SK-N-SH treated with all-trans-retinoic acid at 6 μM for 48 hours (cell line): Measurements from ENCODE around the gene CTNNA3.
"Not testable (repeated sequence)": the region's sequence is repeated elsewhere in the genome, so short reads cannot be mapped to it uniquely, and the experiment has no call there.

Experiments
- ATAC-seq: fragments of 200-7000 bp; cut with Tn5 transposase; 3 replicates; pipeline ENCODE4 v1.9.1; 2020; ENCODE audit warnings: mild to moderate bottlenecking, moderate library complexity
- BACH2 ChIP-seq: fragments of 250-450 bp; sonication (Bioruptor Pico); IDR thresholded peaks from 2 replicates; pipeline ENCODE4 v1.9.0; 2021; ENCODE audit warnings: mild to moderate bottlenecking, borderline replicate concordance
- CSDC2 ChIP-seq: fragments of 250-450 bp; sonication (Bioruptor Pico); IDR thresholded peaks from 2 replicates; pipeline ENCODE4 v1.5.0; 2020; ENCODE audit warnings: mild to moderate bottlenecking, moderate library complexity
- CSRNP3 ChIP-seq: fragments of 250-450 bp; sonication (Bioruptor Pico); IDR thresholded peaks from 2 replicates; pipeline ENCODE4 v1.5.1; 2021; ENCODE audit warnings: mild to moderate bottlenecking, moderate library complexity
- ESRRG ChIP-seq: fragments of 250-450 bp; sonication (Bioruptor Pico); IDR thresholded peaks from 2 replicates; pipeline ENCODE4 v1.6.1; 2021; ENCODE audit warnings: mild to moderate bottlenecking
- GLIS3 ChIP-seq: fragments of 250-450 bp; sonication (Bioruptor Pico); IDR thresholded peaks from 2 replicates; pipeline ENCODE4 v1.5.0; 2020; ENCODE audit warnings: mild to moderate bottlenecking, moderate library complexity
- ISL1 ChIP-seq: fragments of 250-450 bp; sonication (Bioruptor Pico); IDR thresholded peaks from 2 replicates; pipeline ENCODE4 v2.1.2; 2022; ENCODE audit warnings: mild to moderate bottlenecking, moderate library complexity
- OSR1 ChIP-seq: fragments of 250-450 bp; sonication (Bioruptor Pico); IDR thresholded peaks from 2 replicates; pipeline ENCODE4 v1.8.0; 2022; ENCODE audit warnings: moderate library complexity, mild to moderate bottlenecking, inconsistent platforms
- PPARA ChIP-seq: fragments of 250-450 bp; sonication (Bioruptor Pico); IDR thresholded peaks from 2 replicates; pipeline ENCODE4 v1.5.0; 2020; ENCODE audit warnings: mild to moderate bottlenecking, borderline replicate concordance
- RARB ChIP-seq: fragments of 250-450 bp; sonication (Bioruptor Pico); IDR thresholded peaks from 2 replicates; pipeline ENCODE4 v1.8.0; 2021; ENCODE audit warnings: mild to moderate bottlenecking, moderate library complexity
- SNAI2 ChIP-seq: fragments of 250-450 bp; sonication (Bioruptor Pico); IDR thresholded peaks from 2 replicates; pipeline ENCODE4 v1.5.0; 2020; ENCODE audit warnings: mild to moderate bottlenecking, moderate library complexity
- TCF4 ChIP-seq: fragments of 250-450 bp; sonication (Bioruptor Pico); IDR thresholded peaks from 2 replicates; pipeline ENCODE4 v1.8.0; 2021; ENCODE audit warnings: mild to moderate bottlenecking, moderate library complexity, borderline replicate concordance
- TOX ChIP-seq: fragments of 250-450 bp; sonication (Bioruptor Pico); IDR thresholded peaks from 2 replicates; pipeline ENCODE4 v1.8.0; 2021; ENCODE audit warnings: mild to moderate bottlenecking, moderate library complexity, borderline replicate concordance
- ZC3H10 ChIP-seq: fragments of 250-450 bp; sonication (Bioruptor Pico); IDR thresholded peaks from 2 replicates; pipeline ENCODE4 v1.5.1; 2021; ENCODE audit warnings: mild to moderate bottlenecking, moderate library complexity
- ZFP3 ChIP-seq: fragments of 250-450 bp; sonication (Bioruptor Pico); IDR thresholded peaks from 2 replicates; pipeline ENCODE4 v1.5.0; 2020; ENCODE audit warnings: mild to moderate bottlenecking, moderate library complexity
- ZFP30 ChIP-seq: fragments of 450-650 bp; formaldehyde crosslinking; IDR thresholded peaks from 2 replicates; pipeline ENCODE4 v1.5.0; 2022; ENCODE audit warnings: mild to moderate bottlenecking, moderate library complexity
- ZNF565 ChIP-seq: fragments of 450-650 bp; formaldehyde crosslinking; conservative IDR thresholded peaks from 2 replicates; pipeline ENCODE4 v1.5.0; 2020; ENCODE audit warnings: low read depth, mild to moderate bottlenecking, moderate library complexity
- ZNF70 ChIP-seq: fragments of 450-650 bp; formaldehyde crosslinking; IDR thresholded peaks from 2 replicates; pipeline ENCODE4 v1.5.0; 2020; ENCODE audit warnings: mild to moderate bottlenecking, moderate library complexity
- TF ChIP-seq, protein P1 (sequence below): fragments of 250-450 bp; sonication (Bioruptor Pico); IDR thresholded peaks from 2 replicates; pipeline ENCODE4 v1.8.0; 2021; ENCODE audit warnings: low read depth, mild to moderate bottlenecking, moderate library complexity, borderline replicate concordance
- TF ChIP-seq, protein P2 (sequence below): fragments of 250-450 bp; sonication (Bioruptor Pico); IDR thresholded peaks from 2 replicates; pipeline ENCODE4 v1.5.1; 2020; ENCODE audit warnings: low read depth, mild to moderate bottlenecking, moderate library complexity
- TF ChIP-seq, protein P3 (sequence below): fragments of 250-450 bp; sonication (Bioruptor Pico); IDR thresholded peaks from 2 replicates; pipeline ENCODE4 v1.8.0; 2020; ENCODE audit warnings: mild to moderate bottlenecking, moderate library complexity, borderline replicate concordance
- TF ChIP-seq, protein P4 (sequence below): fragments of 250-450 bp; sonication (Bioruptor Pico); IDR thresholded peaks from 2 replicates; pipeline ENCODE4 v1.5.0; 2020; ENCODE audit warnings: mild to moderate bottlenecking, moderate library complexity

The CTNNA3 gene

GRCh38 chr10:67723601-67724000, 27.6 kb upstream of the CTNNA3 start:
- ATAC-seq: no peak
- TF ChIP-seq PPARA (CRISPR knock-in tag) (no peak), OSR1 (CRISPR knock-in tag) (no peak), CSDC2 (CRISPR knock-in tag) (no peak), ZNF70 (CRISPR knock-in tag) (no peak), BACH2 (CRISPR knock-in tag) (no peak), GLIS3 (CRISPR knock-in tag) (no peak), ISL1 (CRISPR knock-in tag) (no peak)
- TF ChIP-seq, protein P1, sequence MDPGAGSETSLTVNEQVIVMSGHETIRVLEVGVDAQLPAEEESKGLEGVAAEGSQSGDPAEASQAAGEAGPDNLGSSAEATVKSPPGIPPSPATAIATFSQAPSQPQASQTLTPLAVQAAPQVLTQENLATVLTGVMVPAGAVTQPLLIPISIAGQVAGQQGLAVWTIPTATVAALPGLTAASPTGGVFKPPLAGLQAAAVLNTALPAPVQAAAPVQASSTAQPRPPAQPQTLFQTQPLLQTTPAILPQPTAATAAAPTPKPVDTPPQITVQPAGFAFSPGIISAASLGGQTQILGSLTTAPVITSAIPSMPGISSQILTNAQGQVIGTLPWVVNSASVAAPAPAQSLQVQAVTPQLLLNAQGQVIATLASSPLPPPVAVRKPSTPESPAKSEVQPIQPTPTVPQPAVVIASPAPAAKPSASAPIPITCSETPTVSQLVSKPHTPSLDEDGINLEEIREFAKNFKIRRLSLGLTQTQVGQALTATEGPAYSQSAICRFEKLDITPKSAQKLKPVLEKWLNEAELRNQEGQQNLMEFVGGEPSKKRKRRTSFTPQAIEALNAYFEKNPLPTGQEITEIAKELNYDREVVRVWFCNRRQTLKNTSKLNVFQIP (CRISPR knock-in tag): no peak

- no peak for ATAC-seq
- TF ChIP-seq ZFP30 (CRISPR knock-in tag) (no peak), ZC3H10 (CRISPR knock-in tag) (no peak), ESRRG (no peak), SNAI2 (CRISPR knock-in tag) (no peak), RARB (no peak), TCF4 (CRISPR knock-in tag) (no peak), PPARA (CRISPR knock-in tag) (no peak), ISL1 (CRISPR knock-in tag) (no peak), TOX (CRISPR knock-in tag) (no peak), ZNF565 (CRISPR knock-in tag) (no peak), CSRNP3 (CRISPR knock-in tag) (no peak), ZNF70 (CRISPR knock-in tag) (no peak), ZFP3 (CRISPR knock-in tag) (no peak), CSDC2 (CRISPR knock-in tag) (no peak), GLIS3 (CRISPR knock-in tag) (no peak), BACH2 (CRISPR knock-in tag) (no peak)
- TF ChIP-seq, protein P1 (CRISPR knock-in tag): no peak
- TF ChIP-seq, protein P2, sequence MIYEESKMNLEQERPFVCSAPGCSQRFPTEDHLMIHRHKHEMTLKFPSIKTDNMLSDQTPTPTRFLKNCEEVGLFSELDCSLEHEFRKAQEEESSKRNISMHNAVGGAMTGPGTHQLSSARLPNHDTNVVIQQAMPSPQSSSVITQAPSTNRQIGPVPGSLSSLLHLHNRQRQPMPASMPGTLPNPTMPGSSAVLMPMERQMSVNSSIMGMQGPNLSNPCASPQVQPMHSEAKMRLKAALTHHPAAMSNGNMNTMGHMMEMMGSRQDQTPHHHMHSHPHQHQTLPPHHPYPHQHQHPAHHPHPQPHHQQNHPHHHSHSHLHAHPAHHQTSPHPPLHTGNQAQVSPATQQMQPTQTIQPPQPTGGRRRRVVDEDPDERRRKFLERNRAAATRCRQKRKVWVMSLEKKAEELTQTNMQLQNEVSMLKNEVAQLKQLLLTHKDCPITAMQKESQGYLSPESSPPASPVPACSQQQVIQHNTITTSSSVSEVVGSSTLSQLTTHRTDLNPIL (CRISPR knock-in tag): no peak
- TF ChIP-seq, protein P3, sequence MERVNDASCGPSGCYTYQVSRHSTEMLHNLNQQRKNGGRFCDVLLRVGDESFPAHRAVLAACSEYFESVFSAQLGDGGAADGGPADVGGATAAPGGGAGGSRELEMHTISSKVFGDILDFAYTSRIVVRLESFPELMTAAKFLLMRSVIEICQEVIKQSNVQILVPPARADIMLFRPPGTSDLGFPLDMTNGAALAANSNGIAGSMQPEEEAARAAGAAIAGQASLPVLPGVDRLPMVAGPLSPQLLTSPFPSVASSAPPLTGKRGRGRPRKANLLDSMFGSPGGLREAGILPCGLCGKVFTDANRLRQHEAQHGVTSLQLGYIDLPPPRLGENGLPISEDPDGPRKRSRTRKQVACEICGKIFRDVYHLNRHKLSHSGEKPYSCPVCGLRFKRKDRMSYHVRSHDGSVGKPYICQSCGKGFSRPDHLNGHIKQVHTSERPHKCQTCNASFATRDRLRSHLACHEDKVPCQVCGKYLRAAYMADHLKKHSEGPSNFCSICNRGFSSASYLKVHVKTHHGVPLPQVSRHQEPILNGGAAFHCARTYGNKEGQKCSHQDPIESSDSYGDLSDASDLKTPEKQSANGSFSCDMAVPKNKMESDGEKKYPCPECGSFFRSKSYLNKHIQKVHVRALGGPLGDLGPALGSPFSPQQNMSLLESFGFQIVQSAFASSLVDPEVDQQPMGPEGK (CRISPR knock-in tag): no peak
- TF ChIP-seq, protein P4, sequence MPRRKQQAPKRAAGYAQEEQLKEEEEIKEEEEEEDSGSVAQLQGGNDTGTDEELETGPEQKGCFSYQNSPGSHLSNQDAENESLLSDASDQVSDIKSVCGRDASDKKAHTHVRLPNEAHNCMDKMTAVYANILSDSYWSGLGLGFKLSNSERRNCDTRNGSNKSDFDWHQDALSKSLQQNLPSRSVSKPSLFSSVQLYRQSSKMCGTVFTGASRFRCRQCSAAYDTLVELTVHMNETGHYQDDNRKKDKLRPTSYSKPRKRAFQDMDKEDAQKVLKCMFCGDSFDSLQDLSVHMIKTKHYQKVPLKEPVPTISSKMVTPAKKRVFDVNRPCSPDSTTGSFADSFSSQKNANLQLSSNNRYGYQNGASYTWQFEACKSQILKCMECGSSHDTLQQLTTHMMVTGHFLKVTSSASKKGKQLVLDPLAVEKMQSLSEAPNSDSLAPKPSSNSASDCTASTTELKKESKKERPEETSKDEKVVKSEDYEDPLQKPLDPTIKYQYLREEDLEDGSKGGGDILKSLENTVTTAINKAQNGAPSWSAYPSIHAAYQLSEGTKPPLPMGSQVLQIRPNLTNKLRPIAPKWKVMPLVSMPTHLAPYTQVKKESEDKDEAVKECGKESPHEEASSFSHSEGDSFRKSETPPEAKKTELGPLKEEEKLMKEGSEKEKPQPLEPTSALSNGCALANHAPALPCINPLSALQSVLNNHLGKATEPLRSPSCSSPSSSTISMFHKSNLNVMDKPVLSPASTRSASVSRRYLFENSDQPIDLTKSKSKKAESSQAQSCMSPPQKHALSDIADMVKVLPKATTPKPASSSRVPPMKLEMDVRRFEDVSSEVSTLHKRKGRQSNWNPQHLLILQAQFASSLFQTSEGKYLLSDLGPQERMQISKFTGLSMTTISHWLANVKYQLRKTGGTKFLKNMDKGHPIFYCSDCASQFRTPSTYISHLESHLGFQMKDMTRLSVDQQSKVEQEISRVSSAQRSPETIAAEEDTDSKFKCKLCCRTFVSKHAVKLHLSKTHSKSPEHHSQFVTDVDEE: no peak
- TF ChIP-seq, all 23 proteins: peak for 0
Measured at GRCh38 chr10:67722113-67722512, 26.1 kb upstream of the CTNNA3 start.

DNA sequence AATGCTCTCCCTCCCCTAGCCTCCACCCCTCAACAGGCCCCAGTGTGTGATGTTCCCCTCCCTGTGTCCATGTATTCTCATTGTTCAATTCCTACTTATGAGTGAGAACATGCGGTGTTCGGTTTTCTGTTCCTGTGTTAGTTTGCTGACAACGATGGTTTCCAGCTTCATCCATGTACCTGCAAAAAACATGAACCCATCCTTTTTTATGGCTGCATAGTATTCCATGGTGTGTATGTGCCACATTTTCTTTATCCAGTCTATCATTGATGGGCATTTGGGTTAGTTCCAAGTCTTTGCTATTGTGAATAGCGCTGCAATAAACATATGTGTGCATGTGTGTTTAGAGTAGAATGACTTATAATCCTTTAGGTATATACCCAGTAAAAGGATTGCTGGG, 20.5 kb upstream of the CTNNA3 start:
- ATAC-seq: not testable (repeated sequence)
